CD1c-positive myeloid dendritic cell (primary cell): ENCODE data around the gene ESRRA.
A peak's percentile ranks its signal among the peaks of the same experiment; 100 is the strongest.
"Not testable (repeated sequence)": the region's sequence is repeated elsewhere in the genome, so short reads cannot be mapped to it uniquely, and the experiment has no call there.

Experiments
- DNase-seq: peaks from one replicate; pipeline ENCODE4 v3.0.0-alpha.2; 2016; ENCODE audit errors: extremely low spot score

The ESRRA gene

DNA sequence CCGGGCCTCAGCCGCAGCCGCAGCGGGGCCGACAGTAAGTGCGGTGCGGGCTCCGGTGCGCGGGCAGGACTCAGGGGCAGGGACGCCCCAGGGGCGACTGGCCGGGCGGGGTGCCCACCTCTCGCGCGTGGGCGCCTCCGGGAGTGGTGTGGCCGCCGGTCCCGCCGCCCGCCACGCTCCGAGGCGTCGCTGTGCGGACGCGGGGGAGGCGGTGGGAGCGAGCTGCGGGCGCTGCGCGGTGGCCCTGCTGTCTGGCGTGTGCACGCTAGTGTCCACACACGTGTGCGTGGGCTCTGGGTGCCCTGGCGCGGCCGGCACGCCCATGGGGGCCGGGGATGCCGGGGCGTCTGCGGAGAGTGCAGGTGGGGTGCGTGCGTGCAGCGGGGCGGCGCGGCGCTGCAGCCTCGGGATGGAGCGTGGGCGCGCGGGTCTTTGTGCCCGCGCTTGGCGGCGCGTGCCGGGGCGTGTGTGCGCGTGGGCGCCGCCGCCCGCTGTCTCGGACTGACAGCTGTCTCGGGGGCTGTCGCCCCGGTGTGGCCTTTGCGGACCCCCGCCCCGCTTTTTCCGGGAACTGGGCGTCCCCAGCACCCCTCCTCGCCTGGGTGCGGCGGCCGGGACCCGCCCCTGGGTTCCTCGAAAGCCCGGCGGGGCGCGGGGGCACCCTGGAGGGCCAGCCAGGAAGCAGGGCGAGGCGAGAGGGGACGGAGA, 13.4 kb upstream of the ESRRA start:
- DNase-seq: peak; percentile 46

DNA sequence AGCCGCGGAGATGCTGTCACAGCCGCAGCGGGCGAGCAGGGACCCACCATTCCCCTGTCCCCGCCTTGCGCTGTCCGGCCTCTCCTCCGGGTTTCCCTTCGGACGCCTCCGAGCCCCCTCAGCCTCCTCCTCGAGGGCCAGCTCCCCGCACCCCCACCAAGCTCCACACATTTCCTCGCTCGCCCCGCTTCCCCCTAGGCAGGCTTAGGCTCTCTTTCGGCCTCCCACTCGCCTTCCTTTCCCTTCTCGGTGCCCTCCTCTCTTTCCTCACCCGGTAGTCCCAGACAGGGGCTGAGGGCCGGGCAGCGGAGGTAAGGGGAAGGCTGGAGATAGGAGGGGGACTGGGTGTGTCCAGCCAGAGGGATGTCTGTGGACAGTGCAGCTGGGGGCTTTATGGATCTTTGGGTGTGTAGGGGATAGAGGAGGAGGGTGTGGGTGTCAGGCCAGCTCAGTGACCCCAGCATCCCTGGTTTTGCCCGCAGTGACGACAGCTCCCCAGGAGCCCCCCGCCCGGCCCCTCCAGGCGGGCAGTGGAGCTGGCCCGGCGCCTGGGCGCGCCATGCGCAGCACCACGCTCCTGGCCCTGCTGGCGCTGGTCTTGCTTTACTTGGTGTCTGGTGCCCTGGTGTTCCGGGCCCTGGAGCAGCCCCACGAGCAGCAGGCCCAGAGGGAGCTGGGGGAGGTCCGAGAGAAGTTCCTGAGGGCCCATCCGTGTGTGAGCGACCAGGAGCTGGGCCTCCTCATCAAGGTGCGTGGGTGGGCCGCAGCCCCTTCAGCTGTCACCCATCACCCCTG, 12.7 kb upstream of the ESRRA start:
- DNase-seq: peak; percentile 40

DNA sequence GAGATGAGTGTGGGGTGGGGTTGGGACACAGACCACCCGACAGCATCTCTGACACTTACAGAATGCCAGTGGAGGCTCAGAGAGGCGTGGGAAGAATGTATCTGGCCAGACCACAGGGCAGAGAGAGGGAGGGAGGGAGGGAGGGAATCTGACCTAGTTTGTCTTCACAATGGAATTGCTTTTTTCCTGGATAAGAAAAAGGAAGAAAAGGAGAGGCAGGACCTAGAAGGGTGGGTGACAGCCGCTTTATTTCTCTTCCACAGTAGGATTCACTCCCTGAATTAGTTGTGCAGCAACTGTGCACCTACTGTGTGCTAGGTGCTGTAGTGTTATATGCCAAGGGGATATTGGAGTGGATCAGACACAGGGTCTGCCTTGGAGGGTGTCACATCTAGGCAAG, 10.6 kb upstream of the ESRRA start:
- no peak for DNase-seq

DNA sequence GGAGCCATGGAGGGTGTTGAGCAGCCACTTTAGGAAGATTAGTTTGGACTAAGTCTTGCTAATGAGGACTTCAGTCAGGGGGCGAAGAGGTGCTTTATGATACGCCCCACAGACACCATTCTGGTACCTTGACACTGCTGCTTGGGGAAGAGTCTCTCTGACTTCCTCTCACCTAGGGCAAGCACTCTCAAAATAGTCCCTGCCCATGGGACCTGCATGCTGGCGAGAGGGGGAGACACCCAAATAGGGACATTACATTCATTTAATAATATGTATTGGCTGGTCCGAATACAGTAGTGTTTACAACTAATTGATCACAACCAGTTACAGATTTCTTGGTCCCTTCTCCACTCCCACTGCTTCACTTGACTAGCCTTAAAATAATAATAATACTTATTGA, 9.6 kb upstream of the ESRRA start:
- DNase-seq: no peak

DNA sequence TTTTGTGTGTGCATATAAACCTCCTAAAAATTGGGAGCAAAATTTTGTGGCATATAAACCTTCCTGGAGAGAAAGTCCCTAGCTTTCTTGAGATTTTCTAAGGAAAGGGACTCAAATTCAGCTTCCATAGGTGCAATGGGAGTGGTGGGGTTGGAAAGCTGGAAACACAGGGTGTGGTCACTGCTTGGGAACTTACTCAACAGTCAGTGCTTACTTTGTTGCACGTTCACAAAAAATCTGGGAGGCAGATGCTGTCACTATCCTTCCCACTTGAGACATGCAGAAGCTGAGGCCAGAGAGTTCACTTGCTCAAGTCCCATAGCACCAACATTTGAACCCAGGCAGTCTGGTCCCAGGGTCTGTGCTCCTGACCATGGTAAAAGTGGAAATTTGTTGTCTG, 9.1 kb upstream of the ESRRA start:
- no peak for DNase-seq

DNA sequence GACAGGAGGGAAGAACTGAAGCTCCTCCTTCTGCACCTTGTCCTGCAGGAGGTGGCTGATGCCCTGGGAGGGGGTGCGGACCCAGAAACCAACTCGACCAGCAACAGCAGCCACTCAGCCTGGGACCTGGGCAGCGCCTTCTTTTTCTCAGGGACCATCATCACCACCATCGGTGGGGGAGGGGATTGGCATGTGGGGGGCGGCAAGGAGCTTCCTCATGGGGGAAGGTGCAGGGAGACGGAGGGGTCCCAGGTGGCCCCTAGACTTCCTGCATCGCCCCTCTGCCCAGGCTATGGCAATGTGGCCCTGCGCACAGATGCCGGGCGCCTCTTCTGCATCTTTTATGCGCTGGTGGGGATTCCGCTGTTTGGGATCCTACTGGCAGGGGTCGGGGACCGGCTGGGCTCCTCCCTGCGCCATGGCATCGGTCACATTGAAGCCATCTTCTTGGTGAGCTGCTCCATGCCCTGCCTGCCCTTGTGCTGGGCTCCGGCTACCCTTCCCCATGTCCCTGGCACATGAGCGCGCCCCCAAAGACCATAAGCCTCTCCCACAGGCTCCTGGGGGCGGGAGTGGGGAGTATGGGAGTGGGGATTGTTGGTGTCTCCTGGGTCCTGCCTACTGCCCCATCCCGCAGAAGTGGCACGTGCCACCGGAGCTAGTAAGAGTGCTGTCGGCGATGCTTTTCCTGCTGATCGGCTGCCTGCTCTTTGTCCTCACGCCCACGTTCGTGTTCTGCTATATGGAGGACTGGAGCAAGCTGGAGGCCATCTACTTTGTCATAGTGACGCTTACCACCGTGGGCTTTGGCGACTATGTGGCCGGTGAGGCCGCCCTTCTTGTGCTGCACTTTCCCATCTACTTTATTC, 8.3 kb upstream of the ESRRA start:
- DNase-seq: peak; percentile 38

DNA sequence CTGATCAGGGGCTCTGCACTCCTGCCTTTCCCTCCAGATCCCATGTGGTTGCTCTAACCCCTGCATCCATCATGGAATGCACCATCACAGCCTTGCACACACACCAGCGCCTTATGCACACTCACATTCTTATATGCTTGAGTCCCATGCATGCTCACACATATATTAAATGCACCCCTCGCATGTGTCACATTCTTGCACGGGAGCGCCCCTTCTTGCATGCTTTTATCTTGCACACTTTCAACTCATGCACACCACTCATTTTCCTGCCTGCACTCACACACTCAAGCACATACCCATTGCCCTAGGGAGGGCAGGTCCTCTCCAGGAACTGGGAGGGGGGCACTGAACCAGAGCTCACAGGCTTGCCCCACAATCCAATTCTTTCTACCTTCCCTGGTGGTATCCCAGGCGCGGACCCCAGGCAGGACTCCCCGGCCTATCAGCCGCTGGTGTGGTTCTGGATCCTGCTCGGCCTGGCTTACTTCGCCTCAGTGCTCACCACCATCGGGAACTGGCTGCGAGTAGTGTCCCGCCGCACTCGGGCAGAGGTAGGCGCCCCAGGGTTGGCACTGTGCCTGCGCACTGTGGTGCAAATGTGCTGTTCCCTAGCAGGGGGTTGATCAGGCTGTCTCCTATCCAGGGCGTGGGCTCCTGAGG, 7.5 kb upstream of the ESRRA start:
- DNase-seq: no peak

DNA sequence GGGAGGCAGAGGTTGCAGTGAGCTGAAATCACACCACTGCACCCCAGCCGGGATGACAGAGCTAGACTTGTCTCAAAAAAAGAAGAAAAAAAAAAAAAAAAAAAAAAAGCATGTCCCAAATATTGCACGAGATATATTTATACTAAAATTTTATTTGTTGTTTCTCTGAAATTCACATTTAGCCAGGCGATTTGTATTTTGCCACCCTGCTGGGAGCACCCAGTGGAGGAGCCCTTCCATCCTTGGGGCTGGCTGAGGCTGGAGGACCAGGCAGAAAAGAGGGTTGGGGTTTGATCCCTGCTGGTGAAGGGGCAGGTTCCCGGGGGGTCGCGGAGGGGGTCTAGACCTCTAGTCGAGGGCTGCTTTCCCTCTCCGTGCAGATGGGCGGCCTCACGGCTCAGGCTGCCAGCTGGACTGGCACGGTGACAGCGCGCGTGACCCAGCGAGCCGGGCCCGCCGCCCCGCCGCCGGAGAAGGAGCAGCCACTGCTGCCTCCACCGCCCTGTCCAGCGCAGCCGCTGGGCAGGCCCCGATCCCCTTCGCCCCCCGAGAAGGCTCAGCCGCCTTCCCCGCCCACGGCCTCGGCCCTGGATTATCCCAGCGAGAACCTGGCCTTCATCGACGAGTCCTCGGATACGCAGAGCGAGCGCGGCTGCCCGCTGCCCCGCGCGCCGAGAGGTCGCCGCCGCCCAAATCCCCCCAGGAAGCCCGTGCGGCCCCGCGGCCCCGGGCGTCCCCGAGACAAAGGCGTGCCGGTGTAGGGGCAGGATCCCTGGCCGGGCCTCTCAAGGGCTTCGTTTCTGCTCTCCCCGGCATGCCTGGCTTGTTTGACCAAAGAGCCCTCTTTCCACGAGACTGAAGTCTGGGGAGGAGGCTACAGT, 6.1 kb upstream of the ESRRA start:
- DNase-seq: peak; percentile 41

DNA sequence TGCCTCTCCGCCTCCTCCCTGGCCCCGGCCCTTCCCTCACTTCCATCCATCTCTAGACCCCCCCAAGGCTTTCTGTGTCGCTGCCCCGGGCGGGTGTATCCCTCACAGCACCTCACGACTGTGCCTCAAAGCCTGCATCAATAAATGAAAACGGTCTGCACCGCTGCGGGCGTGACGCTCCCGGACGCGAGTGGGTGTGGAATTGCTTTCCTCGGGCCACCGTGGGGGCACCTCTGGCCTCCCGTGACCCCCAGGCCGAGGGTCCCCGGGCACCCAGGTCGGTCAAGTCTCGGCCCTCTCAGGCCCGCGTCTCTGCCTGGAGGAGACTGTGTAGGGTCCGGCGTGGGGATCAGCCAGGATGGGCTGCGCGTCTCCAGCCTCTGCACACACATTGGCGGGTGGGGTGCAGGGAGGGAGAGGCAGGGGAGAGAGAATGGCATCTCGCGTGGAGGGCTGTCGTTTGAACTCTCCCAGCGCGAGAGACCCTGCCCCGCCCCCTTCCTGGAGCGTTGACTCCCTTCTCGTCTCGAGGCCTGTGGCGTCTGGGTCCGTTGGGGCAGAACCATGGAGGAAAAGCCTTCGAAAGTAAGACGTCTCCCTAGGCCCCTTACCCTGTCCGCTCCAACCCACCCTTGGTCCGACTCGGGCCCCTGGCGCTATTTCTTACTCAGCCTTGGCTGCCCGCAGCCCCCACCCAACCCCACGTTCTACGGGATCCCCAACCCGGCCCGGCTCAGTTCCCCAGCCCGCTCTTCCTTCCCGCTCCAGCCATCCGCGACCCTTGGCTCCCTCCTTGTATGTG, 5.3 kb upstream of the ESRRA start, which contains the start of gene CATSPERZ:
Gene CATSPERZ, plus strand, starts transcription at position 512 of the 802 bp plus-strand sequence. Its CDS starts 53 bp downstream, at position 565.
- DNase-seq: no peak

DNA sequence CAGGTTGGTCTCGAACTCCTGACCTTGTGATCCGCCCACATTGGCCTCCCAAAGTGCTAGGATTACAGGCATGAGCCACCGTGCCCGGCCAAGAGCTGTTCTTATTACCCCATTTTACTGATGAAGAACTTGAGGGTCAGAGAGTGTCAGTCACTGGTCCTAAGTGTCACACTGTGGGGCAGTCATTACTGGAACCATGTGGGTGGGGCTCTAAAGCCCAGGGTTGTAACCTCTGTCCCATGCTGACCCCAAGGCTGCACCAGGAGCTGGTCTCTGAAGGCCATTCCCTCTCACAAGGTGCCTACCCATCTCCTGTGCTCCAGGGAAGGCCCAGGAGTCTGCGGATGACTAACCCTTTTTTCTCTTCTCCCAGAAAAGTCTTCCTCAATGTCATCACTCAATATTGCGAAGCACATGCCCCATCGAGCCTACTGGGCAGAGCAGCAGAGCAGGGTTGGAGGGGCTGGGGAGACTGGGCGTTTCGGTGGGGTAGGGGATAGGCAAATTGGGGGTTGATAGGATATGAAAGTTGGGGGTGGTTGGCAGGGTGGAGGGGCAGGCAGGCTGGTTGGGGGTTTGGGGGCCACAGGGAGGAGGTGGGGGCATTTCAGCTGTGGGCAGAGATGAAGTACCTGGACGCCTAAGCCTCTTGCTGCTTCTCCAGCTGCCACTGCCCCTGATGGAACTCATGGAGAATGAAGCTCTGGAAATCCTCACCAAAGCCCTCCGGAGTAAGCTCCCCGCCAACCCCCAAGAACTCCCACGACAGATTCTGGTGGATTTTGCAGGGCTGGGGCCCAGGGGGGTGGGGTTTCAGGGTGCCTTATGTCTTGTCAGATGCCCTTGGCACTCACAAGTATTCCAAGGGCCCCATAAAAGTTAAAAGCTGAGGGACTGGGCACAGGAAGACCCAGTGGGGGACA, 2.0 kb upstream of the ESRRA start:
- DNase-seq: no peak

DNA sequence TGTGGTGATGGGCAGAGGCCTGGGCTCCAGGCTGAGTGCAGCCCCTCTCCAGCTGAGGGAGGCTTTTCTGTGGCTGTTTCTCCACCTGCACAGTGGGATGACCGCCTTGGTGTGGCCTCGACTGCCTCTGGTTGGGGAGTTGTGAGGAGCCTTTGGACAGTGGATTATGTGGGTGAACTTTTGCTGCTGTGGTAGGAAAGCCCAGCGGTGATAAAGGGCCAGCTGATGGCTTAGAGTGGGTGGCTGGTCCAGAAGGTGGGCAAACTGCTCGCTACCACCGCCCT, 1.4 kb upstream of the ESRRA start:
- no peak for DNase-seq

DNA sequence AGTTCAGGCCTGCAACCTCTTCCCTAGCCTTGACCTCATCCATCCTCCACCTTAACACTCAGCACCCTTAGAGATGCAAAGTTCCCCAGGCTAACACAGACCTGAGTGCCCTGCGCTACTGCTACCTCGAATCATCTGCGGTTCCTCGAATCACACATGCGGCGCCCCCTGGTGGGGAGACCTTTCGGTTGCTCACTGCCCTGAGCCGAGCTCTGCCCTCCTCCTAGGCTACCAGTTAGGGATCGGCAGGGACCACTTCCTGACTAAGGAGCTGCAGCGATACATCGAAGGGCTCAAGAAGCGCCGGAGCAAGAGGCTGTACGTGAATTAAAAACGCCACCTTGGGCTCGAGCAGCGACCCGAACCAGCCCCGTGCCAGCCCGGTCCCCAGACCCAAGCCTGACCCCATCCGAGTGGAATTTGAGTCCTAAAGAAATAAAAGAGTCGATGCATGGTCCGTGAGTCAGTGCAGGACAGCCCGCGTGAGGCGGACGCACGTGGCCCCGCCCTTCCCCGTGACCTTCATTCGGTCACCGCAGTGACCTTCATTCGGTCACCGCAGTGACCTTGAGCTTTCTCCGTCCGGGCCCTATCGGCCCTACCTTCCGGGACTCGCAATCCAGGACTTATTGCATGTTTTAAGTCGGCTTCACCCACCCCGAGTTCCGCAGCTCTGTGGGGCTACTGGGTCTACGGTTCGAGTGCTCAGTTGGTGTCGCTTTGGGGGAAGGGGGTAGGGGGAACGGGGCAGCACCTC, 830 bp upstream of the ESRRA start:
- peak; percentile 96 for DNase-seq

DNA sequence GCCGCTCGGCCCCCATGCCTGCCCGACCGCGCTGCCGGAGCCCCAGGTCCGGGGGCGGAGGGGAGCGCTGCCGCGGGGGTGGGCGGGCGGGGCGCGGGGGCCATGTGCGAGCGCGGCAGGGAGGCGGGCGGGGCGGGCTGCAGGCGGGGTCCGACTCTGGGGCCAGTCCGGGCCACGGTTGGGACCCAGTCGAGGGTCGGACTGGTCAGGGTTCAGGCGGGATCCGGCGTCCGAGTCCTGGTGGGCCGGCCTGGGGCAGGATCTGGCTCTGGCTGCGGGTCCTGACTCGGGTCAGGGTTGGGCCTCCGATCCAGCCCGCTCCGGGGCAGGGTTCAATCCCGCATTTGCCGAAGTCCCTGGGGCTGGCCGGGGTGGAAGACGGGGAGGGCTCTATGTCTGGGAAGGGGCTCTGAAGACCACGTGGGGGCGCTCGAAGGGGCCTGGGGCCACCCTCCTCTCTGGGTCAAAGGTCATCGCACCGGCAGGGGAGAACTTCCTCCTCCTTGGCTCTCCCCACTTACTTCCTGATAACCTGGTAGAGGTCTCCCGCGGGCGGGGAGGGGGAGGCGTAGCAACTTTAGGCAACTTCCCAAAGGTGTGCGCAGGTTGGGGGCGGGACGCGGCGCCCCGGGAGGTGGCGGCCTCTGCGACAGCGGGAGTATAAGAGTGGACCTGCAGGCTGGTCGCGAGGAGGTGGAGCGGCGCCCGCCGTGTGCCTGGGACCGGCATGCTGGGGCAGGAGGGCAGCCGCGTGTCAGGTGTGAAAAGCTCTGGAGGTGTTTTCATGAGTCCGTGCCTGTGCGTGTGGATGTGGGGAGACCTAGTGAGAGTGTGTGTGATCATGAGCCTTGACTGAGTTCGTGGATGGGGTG, 603 bp downstream of the ESRRA start:
- peak; percentile 72 for DNase-seq

DNA sequence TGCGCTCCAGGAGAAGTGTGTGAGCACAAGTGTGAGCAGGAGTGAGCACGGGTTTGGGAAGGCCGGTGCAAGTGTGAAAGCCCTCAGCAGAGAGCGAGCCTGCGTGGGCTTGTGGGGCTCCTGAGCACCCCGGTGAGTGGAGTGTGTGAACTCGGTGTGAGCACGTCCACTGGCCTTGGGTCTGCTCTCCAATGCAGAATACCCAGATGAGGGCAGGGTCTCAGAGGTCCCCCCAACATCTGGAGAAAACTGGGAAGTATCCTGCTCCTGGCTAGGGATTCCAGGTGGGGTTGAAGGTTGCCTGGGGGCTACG, 1.2 kb downstream of the ESRRA start:
- DNase-seq: no peak

DNA sequence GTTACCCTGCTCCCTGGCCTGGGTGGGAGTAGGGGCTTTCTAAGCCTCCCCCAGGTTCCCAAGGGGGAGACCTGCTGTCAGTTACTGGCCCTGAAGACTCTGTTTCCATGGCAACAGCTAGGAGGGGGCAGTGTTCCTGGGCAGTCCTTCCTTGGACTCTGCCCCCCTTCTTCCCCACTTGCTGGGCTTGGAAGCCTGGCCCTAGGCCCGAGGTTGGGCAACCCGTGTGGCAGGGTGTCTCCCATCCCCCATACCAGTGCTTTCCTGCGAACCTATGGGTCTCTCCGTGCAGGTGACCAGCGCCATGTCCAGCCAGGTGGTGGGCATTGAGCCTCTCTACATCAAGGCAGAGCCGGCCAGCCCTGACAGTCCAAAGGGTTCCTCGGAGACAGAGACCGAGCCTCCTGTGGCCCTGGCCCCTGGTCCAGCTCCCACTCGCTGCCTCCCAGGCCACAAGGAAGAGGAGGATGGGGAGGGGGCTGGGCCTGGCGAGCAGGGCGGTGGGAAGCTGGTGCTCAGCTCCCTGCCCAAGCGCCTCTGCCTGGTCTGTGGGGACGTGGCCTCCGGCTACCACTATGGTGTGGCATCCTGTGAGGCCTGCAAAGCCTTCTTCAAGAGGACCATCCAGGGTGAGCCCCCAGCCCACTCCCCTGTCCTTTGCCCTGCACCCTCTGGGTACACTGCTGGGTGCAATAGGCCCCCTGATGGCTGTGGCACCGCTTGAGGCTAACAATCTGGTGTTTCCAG, 1.7 kb downstream of the ESRRA start:
- no peak for DNase-seq

DNA sequence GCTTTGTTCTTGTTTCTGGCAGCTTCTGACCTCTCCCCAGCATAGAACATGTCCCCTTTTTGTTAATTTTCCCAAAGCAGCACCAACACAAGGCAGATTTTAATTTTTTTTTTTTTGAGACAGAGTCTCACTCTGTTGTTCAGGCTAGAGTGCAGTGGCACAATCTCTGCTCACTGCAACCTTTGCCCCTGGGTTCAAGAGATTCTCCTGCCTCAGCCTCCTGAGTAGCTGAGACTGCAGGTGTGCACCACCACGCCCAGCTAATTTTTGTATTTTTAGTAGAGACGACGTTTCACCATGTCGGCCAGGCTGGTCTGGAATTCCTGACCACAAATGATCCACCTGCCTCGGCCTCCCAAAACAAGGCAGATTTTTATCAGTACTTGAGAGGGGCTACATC, 2.5 kb downstream of the ESRRA start:
- not testable (repeated sequence) for DNase-seq

DNA sequence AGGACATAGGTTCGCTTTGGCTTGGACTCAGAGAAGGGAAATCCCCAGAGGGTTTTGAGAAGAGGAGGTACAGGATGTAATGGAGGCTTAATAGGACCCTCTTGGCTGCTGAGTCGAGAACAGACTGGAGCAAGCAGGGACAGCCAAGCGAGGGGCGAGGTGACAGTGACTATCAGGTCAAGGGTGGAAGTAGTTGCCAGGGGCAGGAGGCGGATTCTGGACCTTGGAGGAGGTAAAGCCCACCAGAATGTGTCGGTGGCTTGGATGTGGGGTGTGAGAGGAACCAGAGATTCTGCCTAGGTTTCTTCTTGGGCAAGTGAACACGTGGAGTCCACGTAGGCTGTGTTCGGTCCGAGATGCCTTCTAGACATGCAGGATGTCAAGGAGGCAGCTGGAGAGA, 7.6 kb downstream of the ESRRA start:
- DNase-seq: no peak
